ENCODE measurements around the gene TAF8. TPM values are rescaled to one million over a fixed set of nuclear protein-coding genes. Genes with fewer than 3 reads are reported as not detected.

Gene TAF8
- total RNA-seq, 1 experiment from 2014 or later: 20.7 TPM

GRCh38 chr6:42045538-42046460, 4.5 kb upstream of the TAF8 start:
- H3K4me2 ChIP-seq (ENCODE audit: low read length): peak overlapping the region; percentile 76
- H3K4me1 ChIP-seq (ENCODE audit: insufficient read depth, low read length): peaks cover 27% of the 10 kb centered on the region
- H3K27ac ChIP-seq (ENCODE audit: low read length): peak overlapping the region; percentile 65
- TF ChIP-seq EZH2 (IDR thresholded peaks at IDR 0.05; ENCODE audit: low read length, unreplicated experiment) (no peak), EZH2phosphoT487 (IDR thresholded peaks at IDR 0.05; ENCODE audit: borderline replicate concordance, low read length) (no peak), CTCF (conservative IDR thresholded peaks at IDR 0.05; ENCODE audit: low read depth, low read length) (no peak)
- POLR2A ChIA-PET (ENCODE audit: unreplicated experiment): interaction anchor here (0.5 to 0.7 kb wide), 2 partner anchors 54 to 141 kb away, joined by 3 to 4 read pairs; no protein-coding TSS in a partner anchor
- DNase-seq: peak; percentile 95
- H3K9me3 ChIP-seq (ENCODE audit: low read length): no peaks in the 10 kb centered on the region
- no peaks in the 10 kb centered on the region for H3K27me3 ChIP-seq (ENCODE audit: low read length)
- peak; percentile 58 for ATAC-seq
- CTCF ChIA-PET: interaction anchor here (0.6 to 2.9 kb wide), 6 partner anchors 109 to 259 kb away, joined by 3 to 9 read pairs (median 3); partner anchors contain the start of genes BYSL, MED20 and TOMM6
- H3K36me3 ChIP-seq (ENCODE audit: low read depth, low read length): no peaks in the 10 kb centered on the region
- BruUV-seq (replicated peaks): no TSS peak
- H3K9me2 ChIP-seq (replicated peaks; ENCODE audit: low read length): no peaks in the 10 kb centered on the region
- peak overlapping the region; percentile 25; the same call in 1 of the 2 replicates for H2AFZ ChIP-seq (ENCODE audit: low read length)
- no peaks in the 10 kb centered on the region for H3F3A ChIP-seq (ENCODE audit: low read length, unreplicated experiment)
- no peaks in the 10 kb centered on the region for H4K20me1 ChIP-seq (ENCODE audit: low read length)
- H3K79me2 ChIP-seq (ENCODE audit: low read length): no peaks in the 10 kb centered on the region
- intact Hi-C loops (cut with micrococcal nuclease): loop anchor here (2.0 to 5.0 kb wide), 3 partner anchors 109 to 305 kb away; partner anchors contain the start of genes BYSL and MED20
- H3K4me3 ChIP-seq (ENCODE audit: low read length): peak overlapping the region; percentile 51; the same call in 1 of the 2 replicates
- peak overlapping the region; percentile 18 for H3K9ac ChIP-seq (ENCODE audit: low read length)

- BruUV-seq (replicated peaks): no TSS peak
- POLR2A ChIA-PET (ENCODE audit: unreplicated experiment): interaction anchor here (0.5 kb wide), 1 partner anchor 53 kb away, joined by 3 read pairs; no protein-coding TSS in a partner anchor
Observed at GRCh38 chr6:42046464-42047212, 3.7 kb upstream of the TAF8 start.

More at GRCh38 chr6:42046464-42047212, 3.7 kb upstream of the TAF8 start:
- Histone ChIP-seq H3F3A (ENCODE audit: low read length, unreplicated experiment) (no peaks in the 10 kb centered on the region), H4K20me1 (ENCODE audit: low read length) (no peaks in the 10 kb centered on the region), H3K4me3 (ENCODE audit: low read length) (no peak overlapping the region), H3K4me1 (ENCODE audit: insufficient read depth, low read length) (peaks cover 30% of the 10 kb centered on the region), H3K9me2 (replicated peaks; ENCODE audit: low read length) (no peaks in the 10 kb centered on the region), H3K9ac (ENCODE audit: low read length) (no peak overlapping the region), H3K79me2 (ENCODE audit: low read length) (peaks cover 6% of the 10 kb centered on the region; the same call in 1 of the 2 replicates), H3K9me3 (ENCODE audit: low read length) (no peaks in the 10 kb centered on the region), H3K4me2 (ENCODE audit: low read length) (peak overlapping the region; percentile 76), H3K36me3 (ENCODE audit: low read depth, low read length) (no peaks in the 10 kb centered on the region), H3K27me3 (ENCODE audit: low read length) (no peaks in the 10 kb centered on the region), H2AFZ (ENCODE audit: low read length) (no peak overlapping the region), H3K27ac (ENCODE audit: low read length) (peak overlapping the region; percentile 65)
- intact Hi-C loops (cut with micrococcal nuclease): loop anchor here (5.0 kb wide), 1 partner anchor 124 kb away; the partner anchor contains the start of genes BYSL and MED20
- CTCF ChIA-PET: interaction anchor here (0.6 to 2.9 kb wide), 2 partner anchors 110 to 126 kb away, joined by 4 to 9 read pairs; partner anchors contain the start of genes BYSL and MED20
- DNase-seq (no peak), ATAC-seq (no peak)
- no peak for TF ChIP-seq CTCF (conservative IDR thresholded peaks at IDR 0.05; ENCODE audit: low read depth, low read length)
- TF ChIP-seq EZH2phosphoT487 (IDR thresholded peaks at IDR 0.05; ENCODE audit: borderline replicate concordance, low read length): no peak
- no peak for TF ChIP-seq EZH2 (IDR thresholded peaks at IDR 0.05; ENCODE audit: low read length, unreplicated experiment)

Measured in PC-3 (cell line).